Caco-2 (cell line): Measurements from ENCODE around the gene MAPRE2. TPM values are rescaled to one million over a fixed set of nuclear protein-coding genes. Genes with fewer than 3 reads are reported as not detected.

ENCODE experiments used
- BruUV-seq: library from RNA; stranded (reverse); fragments of 400-500 nt; replicated peaks from 2 replicates; lab custom pipeline; 2021; lab: Mats Ljungman, UMichigan
- CTCF ChIA-PET: fragments of 300-600 bp; sonication (Branson Sonifier 250); formaldehyde crosslinking; loops from one replicate; lab custom pipeline; 2022; ENCODE audit warnings: antibody characterized with exemption; lab: Charles Lee
- POLR2A ChIA-PET: fragments of 300-600 bp; sonication (Branson Sonifier 250); formaldehyde crosslinking; loops from one replicate; lab custom pipeline; 2022; ENCODE audit warnings: antibody characterized with exemption; lab: Charles Lee
- DNase-seq, 2 experiments: peaks; one replicate each; pipeline versions ENCODE4 v3.0.0 to v3.0.0-alpha.2; 2020 to 2022
- H3K27me3 ChIP-seq: replicated peaks from 2 replicates; pipeline ENCODE4 v1.6.0; 2011; ENCODE audit warnings: low read length; ENCODE audit not compliant: control insufficient read depth, insufficient read depth
- H3K36me3 ChIP-seq: 2 replicates; pipeline ENCODE4 v1.5.1; 2011; ENCODE audit warnings: low read length; ENCODE audit not compliant: control insufficient read depth, insufficient read depth
- H3K4me1 ChIP-seq: fragments of 250-450 bp; sonication (Bioruptor Pico); 2 replicates; pipeline ENCODE4 v1.5.1; 2020; ENCODE audit warnings: mild to moderate bottlenecking
- H3K4me3 ChIP-seq: 2 replicates; pipeline ENCODE4 v1.5.1; 2011; ENCODE audit warnings: low read depth, mild to moderate bottlenecking, control low read depth, low read length
- H3K9me3 ChIP-seq: fragments of 250-450 bp; sonication (Bioruptor Pico); 2 replicates; pipeline ENCODE4 v1.5.1; 2020; ENCODE audit warnings: mild to moderate bottlenecking, moderate library complexity
- H3K27ac Mint-ChIP-seq: one replicate; pipeline ENCODE4 v1.8.0; 2022; ENCODE audit warnings: mixed read lengths; ENCODE audit not compliant: unreplicated experiment
- H3K27me3 Mint-ChIP-seq: one replicate; pipeline ENCODE4 v1.8.0; 2022; ENCODE audit warnings: mixed read lengths; ENCODE audit not compliant: insufficient read depth, unreplicated experiment
- H3K36me3 Mint-ChIP-seq: one replicate; pipeline ENCODE4 v1.8.0; 2022; ENCODE audit warnings: mild to moderate bottlenecking, mixed read lengths; ENCODE audit not compliant: insufficient read depth, unreplicated experiment
- H3K4me1 Mint-ChIP-seq: one replicate; pipeline ENCODE4 v1.8.0; 2022; ENCODE audit warnings: low read depth, mixed read lengths; ENCODE audit not compliant: unreplicated experiment
- H3K4me3 Mint-ChIP-seq: one replicate; pipeline ENCODE4 v1.8.0; 2022; ENCODE audit warnings: mild to moderate bottlenecking, moderate library complexity, mixed read lengths; ENCODE audit not compliant: unreplicated experiment
- H3K9me3 Mint-ChIP-seq: one replicate; pipeline ENCODE4 v1.8.0; 2022; ENCODE audit warnings: mixed read lengths; ENCODE audit not compliant: unreplicated experiment
- intact Hi-C: fragments of 100-400 bp; cut with micrococcal nuclease; formaldehyde crosslinking; loops from one replicate; pipeline ENCODE4 v1.10.0; 2022; ENCODE audit not compliant: unreplicated experiment
- total RNA-seq: library from RNA; stranded (reverse); gene quantifications from 2 replicates; pipeline ENCODE4 v1.2.3, GENCODE V29; 2022
- TF ChIP-seq, protein P1 (sequence below), 2 experiments: fragments of 200-600 bp in 1 of 2; IDR thresholded peaks; 1 replicate in 1 of 2; 2 replicates in 1 of 2; pipeline versions ENCODE4 v1.5.1 to v1.8.0; 2011 to 2022; ENCODE audit warnings: antibody characterized with exemption in 1 of 2, control low read depth in 1 of 2, inconsistent platforms in 1 of 2, low read depth in 1 of 2, low read length in 1 of 2, mild to moderate bottlenecking in 1 of 2, moderate library complexity in 1 of 2; ENCODE audit not compliant: insufficient read depth in 1 of 2, severe bottlenecking in 1 of 2, unreplicated experiment in 1 of 2

Gene MAPRE2
- total RNA-seq, 1 experiment from 2014 or later, result 9.3 TPM

DNA sequence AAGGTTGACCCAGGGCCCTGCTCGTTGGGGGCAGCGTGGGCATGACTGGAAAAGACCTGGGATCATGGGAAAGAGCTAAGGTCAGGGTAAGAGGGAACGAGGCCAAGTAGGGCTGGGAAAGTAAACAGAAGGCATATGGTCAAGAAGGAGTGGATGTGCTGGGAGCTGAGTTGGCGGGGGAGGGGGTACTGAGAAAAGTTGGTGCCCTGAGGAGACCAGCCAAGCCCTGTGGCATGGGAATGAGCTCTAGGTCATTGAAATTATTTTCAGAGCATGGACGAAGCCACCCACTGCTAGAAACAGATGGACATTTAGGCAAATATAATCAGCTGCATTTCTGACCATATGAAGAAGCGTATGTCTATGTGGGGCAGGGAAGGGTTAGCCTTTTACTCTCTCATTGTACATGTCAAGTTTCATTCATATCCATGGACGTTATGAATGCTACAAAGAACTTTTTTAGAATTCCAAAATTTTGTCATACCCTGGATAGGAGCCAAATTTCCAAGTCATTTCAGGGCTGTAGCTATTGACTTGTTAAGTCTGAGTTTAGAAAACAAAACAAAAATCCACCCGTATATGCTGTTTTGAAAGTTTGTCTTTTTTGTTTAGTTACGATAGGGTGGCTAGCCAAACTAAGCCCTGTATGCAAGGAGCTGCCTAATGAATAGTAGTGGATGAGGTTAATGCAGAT, 19.1 kb downstream of the MAPRE2 start:
- no TSS peak for BruUV-seq

DNA sequence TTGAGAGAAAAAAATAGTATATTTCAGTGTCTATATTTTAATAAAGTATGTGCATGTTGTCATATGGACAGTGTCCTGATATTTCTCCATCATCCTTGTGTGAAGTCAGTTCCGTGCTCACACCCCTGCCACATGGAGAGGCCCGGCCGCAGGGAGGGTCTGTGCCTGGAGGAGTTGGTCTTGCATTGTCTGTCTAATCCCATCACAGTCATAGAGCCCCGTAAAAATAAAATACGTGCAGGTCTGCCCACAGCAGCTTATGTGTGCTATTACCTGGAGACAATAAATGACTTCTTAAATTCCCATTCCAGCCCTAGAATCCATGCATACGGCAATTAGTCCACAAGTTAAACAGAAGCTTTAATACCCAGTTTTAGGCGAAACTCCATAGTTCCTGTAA, 20.1 kb downstream of the MAPRE2 start:
- TF ChIP-seq, protein P1, sequence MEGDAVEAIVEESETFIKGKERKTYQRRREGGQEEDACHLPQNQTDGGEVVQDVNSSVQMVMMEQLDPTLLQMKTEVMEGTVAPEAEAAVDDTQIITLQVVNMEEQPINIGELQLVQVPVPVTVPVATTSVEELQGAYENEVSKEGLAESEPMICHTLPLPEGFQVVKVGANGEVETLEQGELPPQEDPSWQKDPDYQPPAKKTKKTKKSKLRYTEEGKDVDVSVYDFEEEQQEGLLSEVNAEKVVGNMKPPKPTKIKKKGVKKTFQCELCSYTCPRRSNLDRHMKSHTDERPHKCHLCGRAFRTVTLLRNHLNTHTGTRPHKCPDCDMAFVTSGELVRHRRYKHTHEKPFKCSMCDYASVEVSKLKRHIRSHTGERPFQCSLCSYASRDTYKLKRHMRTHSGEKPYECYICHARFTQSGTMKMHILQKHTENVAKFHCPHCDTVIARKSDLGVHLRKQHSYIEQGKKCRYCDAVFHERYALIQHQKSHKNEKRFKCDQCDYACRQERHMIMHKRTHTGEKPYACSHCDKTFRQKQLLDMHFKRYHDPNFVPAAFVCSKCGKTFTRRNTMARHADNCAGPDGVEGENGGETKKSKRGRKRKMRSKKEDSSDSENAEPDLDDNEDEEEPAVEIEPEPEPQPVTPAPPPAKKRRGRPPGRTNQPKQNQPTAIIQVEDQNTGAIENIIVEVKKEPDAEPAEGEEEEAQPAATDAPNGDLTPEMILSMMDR (IDR thresholded peaks at IDR 0.05; ENCODE audit: insufficient read depth in 1 of 2, low read depth in 1 of 2, low read length in 1 of 2, severe bottlenecking in 1 of 2, unreplicated experiment in 1 of 2), result no peak

More for the DNA sequence above, 19.1 kb downstream of the MAPRE2 start:
- TF ChIP-seq, protein P1 (IDR thresholded peaks at IDR 0.05; ENCODE audit: insufficient read depth in 1 of 2, low read depth in 1 of 2, low read length in 1 of 2, severe bottlenecking in 1 of 2, unreplicated experiment in 1 of 2), result no peak
- Histone ChIP-seq H3K4me3 (no peak overlapping the region), H3K9me3 (no peaks in the 10 kb centered on the region), H3K4me1 (no peaks in the 10 kb centered on the region), H3K36me3 (no peaks in the 10 kb centered on the region), H3K27me3 (no peaks in the 10 kb centered on the region)
- ChIA-PET CTCF (no interaction called here), POLR2A (no interaction called here)
- Mint-ChIP-seq H3K27me3 (no peaks in the 10 kb centered on the region), H3K9me3 (no peaks in the 10 kb centered on the region), H3K4me1 (no peaks in the 10 kb centered on the region), H3K4me3 (no peak overlapping the region), H3K27ac (no peak overlapping the region), H3K36me3 (no peaks in the 10 kb centered on the region)
- no peak for DNase-seq
- intact Hi-C loops, result no loop called here

DNA sequence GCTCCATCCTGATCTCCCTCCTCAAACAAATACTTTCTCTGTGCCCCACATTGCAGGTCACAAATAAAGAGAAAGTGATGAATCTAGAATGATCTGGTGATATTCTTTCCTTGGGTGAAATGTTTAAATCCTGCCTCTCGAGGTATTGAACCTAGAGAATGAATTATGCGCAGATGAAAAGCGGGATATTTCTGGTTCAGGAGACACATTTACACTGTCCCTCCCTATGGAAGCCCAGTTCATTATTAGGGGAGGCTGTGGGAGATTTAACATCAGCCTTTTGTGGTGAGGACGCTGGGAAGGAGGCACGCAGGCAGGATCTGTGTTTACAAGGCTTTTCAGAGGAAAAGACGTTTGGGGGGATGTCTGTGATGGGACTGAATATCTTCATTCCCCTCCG, 20.6 kb downstream of the MAPRE2 start:
- Histone ChIP-seq H3K4me1 (no peaks in the 10 kb centered on the region), H3K27me3 (no peaks in the 10 kb centered on the region), H3K4me3 (no peak overlapping the region), H3K36me3 (no peaks in the 10 kb centered on the region), H3K9me3 (no peaks in the 10 kb centered on the region)
- H3K27me3 Mint-ChIP-seq, result no peaks in the 10 kb centered on the region
- intact Hi-C loops, result no loop called here
- H3K9me3 Mint-ChIP-seq, result no peaks in the 10 kb centered on the region
- TF ChIP-seq, protein P1 (IDR thresholded peaks at IDR 0.05; ENCODE audit: insufficient read depth in 1 of 2, low read depth in 1 of 2, low read length in 1 of 2, severe bottlenecking in 1 of 2, unreplicated experiment in 1 of 2), result no peak
- H3K27ac Mint-ChIP-seq, result no peak overlapping the region
- DNase-seq, result no peak
- ChIA-PET POLR2A (no interaction called here), CTCF (no interaction called here)
- no peaks in the 10 kb centered on the region for H3K36me3 Mint-ChIP-seq
- no peaks in the 10 kb centered on the region for H3K4me1 Mint-ChIP-seq
- H3K4me3 Mint-ChIP-seq, result no peak overlapping the region
- BruUV-seq, result no TSS peak

More for the DNA sequence above, 20.1 kb downstream of the MAPRE2 start:
- Histone ChIP-seq H3K9me3 (no peaks in the 10 kb centered on the region), H3K4me3 (no peak overlapping the region), H3K27me3 (no peaks in the 10 kb centered on the region), H3K4me1 (no peaks in the 10 kb centered on the region), H3K36me3 (no peaks in the 10 kb centered on the region)
- ChIA-PET POLR2A (no interaction called here), CTCF (no interaction called here)
- Mint-ChIP-seq H3K4me3 (no peak overlapping the region), H3K27me3 (no peaks in the 10 kb centered on the region), H3K9me3 (no peaks in the 10 kb centered on the region), H3K36me3 (no peaks in the 10 kb centered on the region), H3K27ac (no peak overlapping the region), H3K4me1 (no peaks in the 10 kb centered on the region)
- no TSS peak for BruUV-seq
- intact Hi-C loops, result no loop called here
- no peak for DNase-seq
